Measurements from ENCODE around the gene SIRT4. TPM values are rescaled to one million over a fixed set of nuclear protein-coding genes. Genes with fewer than 3 reads are reported as not detected.
"Not testable (repeated sequence)": the region's sequence is repeated elsewhere in the genome, so short reads cannot be mapped to it uniquely, and the experiment has no call there.

SIRT4 gene
- total RNA-seq, 1 donor from 2014 or later, result 1.0 TPM

DNA sequence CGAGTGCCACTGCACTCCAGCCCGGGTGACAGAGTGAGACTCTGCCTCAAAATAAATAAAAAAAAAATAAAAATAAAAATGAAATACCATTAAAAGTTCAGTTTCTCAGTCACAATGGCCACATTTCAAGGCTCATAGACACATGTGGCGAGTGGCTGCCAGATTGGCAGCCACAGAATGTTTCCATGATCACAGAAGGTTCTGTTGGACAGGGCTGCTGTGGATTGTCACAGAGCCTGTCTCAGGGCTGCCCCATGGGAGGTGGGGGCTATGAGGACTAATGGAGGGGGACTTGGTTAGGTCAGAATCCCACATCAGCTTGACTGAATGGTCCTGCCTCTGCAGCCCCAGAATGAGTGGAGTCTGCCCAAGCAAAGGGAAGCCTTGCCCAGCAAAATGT, 29.3 kb downstream of the SIRT4 start:
- Mint-ChIP-seq H3K9me3 (peaks cover 7% of the 10 kb centered on the region), H3K4me3 (no peak overlapping the region), H3K36me3 (ENCODE audit: low read depth) (no peaks in the 10 kb centered on the region), H3K4me1 (ENCODE audit: low read depth) (no peaks in the 10 kb centered on the region), H3K27me3 (ENCODE audit: insufficient read depth) (peaks cover 15% of the 10 kb centered on the region), H3K27ac (no peak overlapping the region)
- no peak for DNase-seq (ENCODE audit: low spot score)
- intact Hi-C loops (cut with micrococcal nuclease), result no loop called here

DNA sequence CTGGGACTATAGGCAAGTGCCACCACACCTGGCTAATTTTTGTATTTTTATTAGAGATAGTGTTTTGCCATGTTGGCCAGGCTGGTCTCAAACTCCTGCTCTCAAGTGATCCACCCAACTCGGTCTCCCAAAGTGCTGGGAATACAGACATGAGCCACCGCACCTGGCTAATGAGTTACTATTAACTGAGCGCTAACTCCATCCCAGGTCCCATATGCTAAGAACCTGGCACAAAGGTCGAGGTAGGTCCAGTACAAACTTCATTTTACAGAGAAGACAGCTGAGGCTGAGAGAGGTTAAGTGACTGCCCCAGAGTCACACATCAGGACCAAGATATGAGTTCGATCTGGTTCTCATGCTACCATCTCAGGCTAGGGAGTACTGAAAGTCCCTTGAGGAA, 29.9 kb downstream of the SIRT4 start:
- Mint-ChIP-seq H3K27me3 (ENCODE audit: insufficient read depth) (peaks cover 15% of the 10 kb centered on the region), H3K36me3 (ENCODE audit: low read depth) (no peaks in the 10 kb centered on the region), H3K4me1 (ENCODE audit: low read depth) (no peaks in the 10 kb centered on the region), H3K9me3 (peaks cover 13% of the 10 kb centered on the region), H3K4me3 (no peak overlapping the region), H3K27ac (no peak overlapping the region)
- intact Hi-C loops (cut with micrococcal nuclease), result no loop called here
- DNase-seq (ENCODE audit: low spot score), result no peak

DNA sequence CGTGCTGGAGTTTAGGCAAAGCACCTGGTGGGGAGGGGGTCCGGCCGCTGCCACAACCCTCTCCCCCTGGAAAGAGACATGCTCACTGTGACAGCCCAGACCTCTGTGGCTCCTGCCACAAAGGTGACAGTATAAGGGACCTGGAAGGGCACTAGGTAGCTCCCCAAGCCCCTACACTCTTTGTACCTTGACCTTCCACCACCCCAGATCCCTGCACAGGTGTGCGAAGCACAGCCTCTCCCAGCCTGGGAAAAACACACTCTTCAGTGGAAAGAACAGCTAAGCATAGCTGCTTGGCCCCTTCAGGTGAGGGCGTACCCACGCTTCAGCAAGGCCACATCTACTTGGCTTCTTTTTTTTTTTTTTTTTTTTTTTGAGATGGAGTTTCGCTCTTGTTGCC, 30.4 kb downstream of the SIRT4 start:
- Mint-ChIP-seq H3K4me3 (no peak overlapping the region), H3K9me3 (peaks cover 16% of the 10 kb centered on the region), H3K27me3 (ENCODE audit: insufficient read depth) (peaks cover 14% of the 10 kb centered on the region), H3K4me1 (ENCODE audit: low read depth) (no peaks in the 10 kb centered on the region), H3K27ac (no peak overlapping the region), H3K36me3 (ENCODE audit: low read depth) (no peaks in the 10 kb centered on the region)
- no peak for DNase-seq (ENCODE audit: low spot score)
- intact Hi-C loops (cut with micrococcal nuclease), result no loop called here

DNA sequence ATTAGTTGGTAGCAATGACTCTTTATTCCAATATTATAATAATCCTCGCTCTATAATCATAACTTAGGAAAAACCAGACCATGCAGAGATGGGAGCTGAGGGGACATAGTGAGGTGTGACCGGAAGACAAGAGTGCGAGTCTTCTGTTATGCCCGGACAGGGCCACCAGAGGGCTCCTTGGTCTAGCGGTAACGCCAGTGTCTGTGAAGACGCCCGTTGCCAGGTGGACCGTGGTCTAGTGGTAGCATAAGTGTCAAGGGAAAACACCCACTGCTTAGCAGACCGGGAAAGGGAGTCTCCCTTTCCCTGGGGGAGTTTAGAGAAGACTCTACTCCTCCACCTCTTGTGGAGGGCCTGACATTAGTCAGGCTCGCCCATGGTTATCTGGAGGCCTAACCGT, 33.3 kb downstream of the SIRT4 start:
- H3K36me3 Mint-ChIP-seq (ENCODE audit: low read depth); intact Hi-C loops (cut with micrococcal nuclease); H3K4me1 Mint-ChIP-seq (ENCODE audit: low read depth); DNase-seq (ENCODE audit: low spot score); H3K4me3 Mint-ChIP-seq; H3K27ac Mint-ChIP-seq: not testable (repeated sequence)
- Mint-ChIP-seq H3K9me3 (peaks cover 27% of the 10 kb centered on the region), H3K27me3 (ENCODE audit: insufficient read depth) (peaks cover 12% of the 10 kb centered on the region)

DNA sequence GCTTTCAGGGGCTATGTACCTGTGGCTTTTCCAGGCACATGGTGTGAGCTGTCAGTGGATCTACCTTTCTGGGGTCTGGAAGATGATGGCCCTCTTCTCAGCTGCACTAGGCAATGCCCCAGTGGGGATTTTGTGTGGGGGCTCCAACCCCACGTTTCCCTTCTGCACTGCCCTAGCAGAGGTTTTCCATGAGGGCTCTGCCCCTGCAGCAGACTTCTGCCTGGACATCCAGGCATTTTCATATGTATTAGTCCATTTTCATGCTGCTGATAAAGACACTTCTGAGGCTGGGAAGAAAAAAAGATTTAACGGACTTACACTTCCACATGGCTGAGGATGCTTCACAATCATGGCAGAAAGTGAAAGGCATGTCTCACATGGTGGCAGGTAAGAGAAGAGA, 34.3 kb downstream of the SIRT4 start:
- Mint-ChIP-seq H3K27me3 (ENCODE audit: insufficient read depth) (peaks cover 12% of the 10 kb centered on the region), H3K9me3 (peaks cover 27% of the 10 kb centered on the region)
- H3K36me3 Mint-ChIP-seq (ENCODE audit: low read depth); H3K4me3 Mint-ChIP-seq; H3K27ac Mint-ChIP-seq; DNase-seq (ENCODE audit: low spot score); H3K4me1 Mint-ChIP-seq (ENCODE audit: low read depth); intact Hi-C loops (cut with micrococcal nuclease): not testable (repeated sequence)

DNA sequence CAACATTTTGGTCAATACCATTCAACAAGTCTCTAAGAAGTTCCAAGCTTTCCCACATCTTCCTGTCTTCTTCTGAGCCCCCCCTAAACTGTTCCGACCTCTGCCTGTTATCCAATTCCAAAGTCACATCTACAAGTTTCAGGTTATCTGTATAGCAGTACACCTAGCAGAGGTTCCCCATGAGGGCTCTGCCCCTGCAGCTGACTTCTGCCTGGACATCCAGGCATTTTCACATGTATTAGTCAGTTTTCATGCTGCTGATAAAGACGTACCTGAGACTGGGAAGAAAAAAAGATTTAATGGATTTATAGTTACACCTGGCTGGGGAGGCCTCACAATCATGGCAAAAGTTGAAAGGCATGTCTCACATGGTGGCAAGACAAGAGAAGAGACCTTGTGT, 35.6 kb downstream of the SIRT4 start:
- H3K36me3 Mint-ChIP-seq (ENCODE audit: low read depth), result peaks cover 3% of the 10 kb centered on the region
- H3K4me1 Mint-ChIP-seq (ENCODE audit: low read depth), result no peaks in the 10 kb centered on the region
- no peak overlapping the region for H3K27ac Mint-ChIP-seq
- no peak for DNase-seq (ENCODE audit: low spot score)
- H3K27me3 Mint-ChIP-seq (ENCODE audit: insufficient read depth), result peaks cover 12% of the 10 kb centered on the region
- no peak overlapping the region for H3K4me3 Mint-ChIP-seq
- intact Hi-C loops (cut with micrococcal nuclease), result no loop called here
- H3K9me3 Mint-ChIP-seq, result peaks cover 27% of the 10 kb centered on the region

DNA sequence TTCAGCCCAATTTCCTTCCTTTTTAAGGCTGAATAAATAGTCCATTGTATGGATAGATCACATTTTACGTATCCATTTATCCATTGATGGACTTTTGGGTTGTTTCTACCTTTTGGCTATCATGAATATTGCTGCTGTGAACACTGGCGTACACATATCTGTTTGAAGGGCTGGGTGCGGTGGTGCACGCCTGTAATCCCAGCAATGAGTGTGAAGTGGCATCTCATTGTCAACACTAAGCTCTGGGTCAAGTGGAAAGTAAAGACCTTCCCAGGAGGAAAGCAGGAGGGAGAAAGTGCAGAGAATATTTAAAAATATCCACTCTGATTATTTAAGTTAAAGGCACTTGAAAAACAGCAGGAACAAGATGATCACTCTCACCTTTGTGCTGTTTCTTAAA, 37.1 kb downstream of the SIRT4 start:
- H3K27me3 Mint-ChIP-seq (ENCODE audit: insufficient read depth), result peaks cover 7% of the 10 kb centered on the region
- H3K27ac Mint-ChIP-seq, result no peak overlapping the region
- no peaks in the 10 kb centered on the region for H3K4me1 Mint-ChIP-seq (ENCODE audit: low read depth)

DNA sequence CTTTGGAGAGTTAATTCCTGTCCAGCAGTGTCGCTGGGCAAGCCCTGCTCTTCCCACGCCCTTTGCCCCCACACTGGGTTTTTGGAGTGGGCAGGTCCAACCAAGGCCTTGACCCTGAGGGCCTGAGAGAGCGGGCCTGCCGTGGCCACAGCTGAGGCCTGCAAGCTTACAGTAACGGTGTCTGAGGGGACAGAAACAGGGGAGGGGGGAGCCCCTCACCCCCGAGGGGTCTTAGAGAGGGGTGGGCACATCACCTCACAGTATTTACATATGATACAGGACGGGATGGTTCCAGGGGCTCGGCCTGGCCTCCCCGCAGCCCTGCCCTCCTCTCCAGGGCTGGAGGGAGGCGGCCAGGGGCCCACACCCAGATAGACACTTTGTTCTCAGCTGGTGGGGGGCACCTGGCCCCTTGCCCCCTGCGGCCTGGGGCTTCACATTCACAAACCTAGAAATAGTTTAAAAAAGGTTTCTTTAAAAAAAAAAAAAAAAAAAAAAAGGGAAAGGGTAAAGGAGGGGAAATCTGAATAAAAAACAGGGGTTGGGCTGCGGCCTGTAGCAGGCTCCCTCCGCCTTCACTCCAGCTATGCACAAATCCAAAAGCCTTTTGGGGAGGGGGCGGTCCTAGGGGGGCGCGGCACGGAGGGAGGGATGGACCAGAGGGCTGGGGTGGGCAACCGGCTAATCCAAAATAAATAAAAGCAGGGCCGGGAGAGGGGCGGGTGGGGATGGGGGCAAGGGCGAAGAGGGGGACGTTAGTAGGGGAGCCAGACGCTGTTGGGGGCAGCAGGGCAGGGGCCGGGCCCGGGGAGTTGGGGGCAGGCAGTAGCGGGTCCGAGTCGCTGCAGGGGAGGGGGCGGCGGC, 40.3 kb downstream of the SIRT4 start:
- Mint-ChIP-seq H3K27me3 (ENCODE audit: insufficient read depth) (peaks cover 6% of the 10 kb centered on the region), H3K4me3 (no peak overlapping the region), H3K36me3 (ENCODE audit: low read depth) (peaks cover 3% of the 10 kb centered on the region), H3K9me3 (peaks cover 12% of the 10 kb centered on the region), H3K4me1 (ENCODE audit: low read depth) (no peaks in the 10 kb centered on the region), H3K27ac (no peak overlapping the region)
- no peak for DNase-seq (ENCODE audit: low spot score)
- intact Hi-C loops (cut with micrococcal nuclease), result no loop called here

More for the DNA sequence above, 37.1 kb downstream of the SIRT4 start:
- Mint-ChIP-seq H3K36me3 (ENCODE audit: low read depth) (peaks cover 3% of the 10 kb centered on the region), H3K9me3 (peaks cover 27% of the 10 kb centered on the region), H3K4me3 (no peak overlapping the region)
- DNase-seq (ENCODE audit: low spot score), result no peak
- intact Hi-C loops (cut with micrococcal nuclease), result no loop called here

DNA sequence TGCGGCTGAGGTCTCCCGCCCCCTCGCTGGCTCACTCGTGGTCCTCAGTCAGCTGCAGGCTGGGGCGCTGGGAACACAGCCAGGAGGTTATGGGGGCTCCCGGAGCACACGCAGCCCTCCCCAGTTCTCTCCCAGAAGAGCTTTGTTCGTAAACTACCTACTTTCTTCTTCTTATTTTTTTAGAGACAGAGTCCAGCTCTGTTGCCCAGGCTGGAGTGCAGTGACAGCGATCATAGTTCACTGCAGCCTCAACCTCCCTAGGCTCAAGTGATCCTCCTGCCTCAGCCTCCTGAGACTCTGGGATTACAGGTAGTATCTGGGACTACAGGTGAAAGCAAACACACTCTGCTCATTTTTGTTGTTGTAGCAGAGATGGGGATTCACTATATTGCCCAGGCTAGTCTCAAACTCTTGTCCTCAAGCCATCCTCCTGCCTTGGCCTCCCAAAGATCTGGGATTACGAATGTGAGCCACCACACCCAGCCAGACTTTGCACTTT, 41.0 kb downstream of the SIRT4 start:
- DNase-seq (ENCODE audit: low spot score), result no peak
- Mint-ChIP-seq H3K9me3 (peaks cover 5% of the 10 kb centered on the region), H3K36me3 (ENCODE audit: low read depth) (no peaks in the 10 kb centered on the region), H3K4me1 (ENCODE audit: low read depth) (no peaks in the 10 kb centered on the region), H3K4me3 (no peak overlapping the region), H3K27ac (no peak overlapping the region), H3K27me3 (ENCODE audit: insufficient read depth) (peaks cover under 1% of the 10 kb centered on the region)
- intact Hi-C loops (cut with micrococcal nuclease), result no loop called here

DNA sequence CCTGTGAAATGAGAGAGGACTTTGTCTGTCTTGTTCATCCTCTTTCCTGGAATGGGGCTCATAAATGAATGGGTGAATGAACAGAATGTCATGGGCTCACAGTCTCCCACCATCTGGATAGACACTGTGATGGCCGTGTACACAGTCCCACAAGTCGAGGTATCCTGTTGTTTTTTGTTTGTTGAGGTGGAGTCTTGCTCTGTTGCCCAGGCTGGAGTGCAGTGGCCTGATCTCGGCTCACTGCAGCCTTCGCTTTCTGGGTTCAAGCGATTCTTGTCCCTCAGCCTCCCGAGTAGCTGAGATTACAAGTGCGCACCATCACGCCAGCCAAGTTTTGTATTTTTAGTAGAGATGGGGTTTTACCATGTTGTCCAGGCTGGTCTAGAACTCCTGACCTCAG, 41.6 kb downstream of the SIRT4 start:
- Mint-ChIP-seq H3K9me3 (peaks cover 1% of the 10 kb centered on the region), H3K36me3 (ENCODE audit: low read depth) (no peaks in the 10 kb centered on the region), H3K4me1 (ENCODE audit: low read depth) (no peaks in the 10 kb centered on the region), H3K27me3 (ENCODE audit: insufficient read depth) (no peaks in the 10 kb centered on the region), H3K4me3 (no peak overlapping the region), H3K27ac (no peak overlapping the region)
- DNase-seq (ENCODE audit: low spot score), result no peak
- intact Hi-C loops (cut with micrococcal nuclease), result no loop called here

DNA sequence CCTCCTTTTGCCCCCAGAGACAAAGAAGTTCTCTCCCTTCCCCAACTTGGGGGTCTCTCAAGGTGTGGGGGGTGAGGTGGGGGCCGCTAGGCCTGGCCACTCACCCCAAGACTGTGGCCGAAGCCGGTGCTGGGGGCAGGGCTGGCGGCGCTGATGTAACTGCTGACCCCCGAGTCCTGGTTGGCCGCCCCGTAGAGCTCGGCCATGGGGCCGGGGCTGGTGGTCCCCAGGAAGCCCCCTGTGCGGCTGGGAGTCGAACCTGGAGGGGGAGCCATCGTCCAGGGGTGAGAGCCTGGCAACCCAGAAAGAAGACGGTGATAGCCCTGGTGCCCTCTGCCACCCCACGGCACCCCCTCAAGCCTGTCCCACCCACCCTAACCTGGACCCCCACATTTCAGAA, 43.9 kb downstream of the SIRT4 start:
- Mint-ChIP-seq H3K27ac (no peak overlapping the region), H3K4me1 (ENCODE audit: low read depth) (no peaks in the 10 kb centered on the region), H3K9me3 (no peaks in the 10 kb centered on the region), H3K27me3 (ENCODE audit: insufficient read depth) (no peaks in the 10 kb centered on the region), H3K36me3 (ENCODE audit: low read depth) (no peaks in the 10 kb centered on the region), H3K4me3 (no peak overlapping the region)
- intact Hi-C loops (cut with micrococcal nuclease), result no loop called here
- no peak for DNase-seq (ENCODE audit: low spot score)

DNA sequence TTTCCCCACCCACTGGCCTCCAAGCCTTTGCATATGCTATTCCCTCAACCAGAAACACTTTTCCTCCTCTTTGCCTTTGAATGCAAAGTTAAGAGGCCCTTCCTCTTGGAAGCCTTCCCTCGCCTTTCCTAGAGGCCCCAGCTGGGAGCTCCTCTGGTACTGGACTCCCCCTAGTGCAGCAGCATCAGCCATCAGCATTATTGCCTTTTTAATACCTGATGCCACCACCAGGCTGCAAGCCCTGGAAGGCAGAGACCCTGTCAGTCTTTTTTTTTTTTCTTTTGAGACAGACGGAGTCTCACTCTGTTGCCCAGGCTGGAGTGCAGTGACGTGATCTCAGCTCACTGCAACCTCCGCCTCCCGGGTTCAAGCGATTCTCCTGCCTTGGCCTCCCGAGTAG, 44.6 kb downstream of the SIRT4 start:
- no peak for DNase-seq (ENCODE audit: low spot score)
- intact Hi-C loops (cut with micrococcal nuclease), result no loop called here
- Mint-ChIP-seq H3K27me3 (ENCODE audit: insufficient read depth) (no peaks in the 10 kb centered on the region), H3K27ac (no peak overlapping the region), H3K4me1 (ENCODE audit: low read depth) (no peaks in the 10 kb centered on the region), H3K4me3 (no peak overlapping the region), H3K9me3 (no peaks in the 10 kb centered on the region), H3K36me3 (ENCODE audit: low read depth) (no peaks in the 10 kb centered on the region)

DNA sequence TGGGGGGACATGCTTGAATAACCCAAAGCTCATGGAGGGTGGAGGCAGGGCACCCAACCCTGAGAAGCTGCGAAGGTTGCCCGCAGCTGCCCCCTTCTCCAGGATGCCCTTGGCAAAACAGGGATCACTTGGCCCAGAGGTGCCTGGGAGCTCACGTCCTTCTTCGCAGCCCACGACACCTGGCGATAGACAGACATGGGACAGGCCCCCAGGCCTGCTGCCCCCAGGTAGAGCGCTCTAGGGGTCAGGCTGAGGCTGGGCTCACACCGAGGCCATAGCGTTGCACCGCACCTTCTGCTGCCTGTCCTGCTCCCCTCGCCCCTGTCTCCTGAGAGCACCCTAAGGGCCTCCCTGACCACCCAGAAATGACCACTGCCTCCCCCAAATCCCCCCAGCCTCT, 45.6 kb downstream of the SIRT4 start:
- H3K4me1 Mint-ChIP-seq (ENCODE audit: low read depth), result no peaks in the 10 kb centered on the region
- H3K27ac Mint-ChIP-seq, result no peak overlapping the region
- intact Hi-C loops (cut with micrococcal nuclease), result no loop called here
- no peak overlapping the region for H3K4me3 Mint-ChIP-seq
- no peaks in the 10 kb centered on the region for H3K9me3 Mint-ChIP-seq
- no peaks in the 10 kb centered on the region for H3K36me3 Mint-ChIP-seq (ENCODE audit: low read depth)
- peaks cover 3% of the 10 kb centered on the region for H3K27me3 Mint-ChIP-seq (ENCODE audit: insufficient read depth)
- DNase-seq (ENCODE audit: low spot score), result no peak
